Mucosa of stomach (tissue), 1 donor: Measurements from ENCODE around the gene HRH4.

Source experiments
- H3K27me3 ChIP-seq: one replicate; pipeline ENCODE4 v1.7.0; 2013; ENCODE audit warnings: mild to moderate bottlenecking, low read length; ENCODE audit not compliant: control insufficient read depth, insufficient read depth
- H3K36me3 ChIP-seq: one replicate; pipeline ENCODE4 v1.7.0; 2013; ENCODE audit warnings: low read length; ENCODE audit not compliant: control insufficient read depth, insufficient read depth
- H3K4me1 ChIP-seq: one replicate; pipeline ENCODE4 v1.7.0; 2013; ENCODE audit warnings: mild to moderate bottlenecking, low read length; ENCODE audit not compliant: control insufficient read depth, insufficient read depth
- H3K4me3 ChIP-seq: one replicate; pipeline ENCODE4 v1.7.0; 2013; ENCODE audit warnings: low read length
- H3K9ac ChIP-seq: one replicate; pipeline ENCODE4 v1.7.0; 2013; ENCODE audit warnings: mild to moderate bottlenecking, low read length, moderate library complexity
- H3K9me3 ChIP-seq: one replicate; pipeline ENCODE4 v1.7.0; 2013; ENCODE audit warnings: mild to moderate bottlenecking, low read length, moderate library complexity; ENCODE audit not compliant: control insufficient read depth
- donor health status: Pancreatic carcinoma.

HRH4 gene

DNA sequence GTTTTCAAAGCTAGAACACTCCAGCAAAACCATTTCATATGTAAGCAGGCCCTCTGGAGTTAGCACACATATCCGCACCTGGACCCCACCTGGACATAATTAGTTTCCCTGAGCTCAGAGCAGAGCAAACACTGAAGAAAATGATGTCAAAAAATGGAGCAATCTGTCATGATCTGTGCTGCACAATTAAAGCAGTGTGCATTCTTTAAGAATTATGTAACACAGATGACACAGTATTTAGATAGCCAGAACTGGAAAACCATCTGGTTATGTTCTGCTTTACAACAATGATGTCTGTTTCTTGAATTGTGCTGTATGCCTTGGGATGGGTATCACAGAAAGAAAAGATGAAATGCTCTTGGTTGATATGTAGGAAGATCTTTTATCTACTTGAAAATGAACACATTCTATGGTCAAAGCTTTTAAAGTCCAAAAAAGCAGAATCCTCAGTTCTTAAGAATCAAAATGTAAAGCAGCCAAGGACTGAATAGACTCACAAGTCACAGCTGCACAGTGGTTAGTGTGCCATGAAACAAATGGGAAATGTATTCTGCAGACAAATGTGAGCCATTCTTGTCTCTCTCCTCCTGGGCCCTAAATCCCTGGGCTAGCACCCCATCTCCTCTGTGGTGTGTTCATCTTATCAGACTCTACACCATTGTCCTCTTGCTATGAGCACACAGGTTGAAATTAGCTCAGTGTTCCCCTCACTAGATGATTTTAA, 36.8 kb downstream of the HRH4 start:
- no peaks in the 10 kb centered on the region for H3K27me3 ChIP-seq
- H3K9me3 ChIP-seq: no peaks in the 10 kb centered on the region
- no peaks in the 10 kb centered on the region for H3K4me1 ChIP-seq
- H3K9ac ChIP-seq: no peak overlapping the region
- no peaks in the 10 kb centered on the region for H3K36me3 ChIP-seq
- no peak overlapping the region for H3K4me3 ChIP-seq

GRCh38 chr18:24499814-24500213, 39.4 kb downstream of the HRH4 start:
- Histone ChIP-seq H3K9me3 (no peaks in the 10 kb centered on the region), H3K9ac (no peak overlapping the region), H3K4me3 (no peak overlapping the region), H3K4me1 (no peaks in the 10 kb centered on the region), H3K36me3 (no peaks in the 10 kb centered on the region), H3K27me3 (no peaks in the 10 kb centered on the region)

DNA sequence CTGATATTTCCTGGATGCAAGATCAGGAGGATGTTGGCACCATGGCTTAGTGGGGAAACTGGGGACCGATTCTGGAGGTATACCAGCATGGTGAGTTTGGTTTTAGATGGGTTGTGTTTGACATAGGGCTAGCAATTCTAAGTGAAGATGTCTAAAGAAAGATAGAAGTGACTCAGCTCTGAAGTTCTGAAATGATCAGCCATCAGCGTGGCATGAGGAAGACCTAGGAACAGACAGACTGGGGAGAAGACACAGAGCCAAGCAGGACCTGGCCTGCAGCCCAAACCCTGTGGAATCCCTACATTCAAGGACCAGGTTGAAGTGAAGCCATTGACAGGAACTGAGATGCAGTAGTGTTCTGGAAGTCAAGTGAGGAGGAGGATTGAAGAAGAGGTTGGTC, 39.8 kb downstream of the HRH4 start:
- no peak overlapping the region for H3K9ac ChIP-seq
- H3K9me3 ChIP-seq: no peaks in the 10 kb centered on the region
- H3K36me3 ChIP-seq: no peaks in the 10 kb centered on the region
- H3K4me1 ChIP-seq: no peaks in the 10 kb centered on the region
- no peak overlapping the region for H3K4me3 ChIP-seq
- H3K27me3 ChIP-seq: no peaks in the 10 kb centered on the region

DNA sequence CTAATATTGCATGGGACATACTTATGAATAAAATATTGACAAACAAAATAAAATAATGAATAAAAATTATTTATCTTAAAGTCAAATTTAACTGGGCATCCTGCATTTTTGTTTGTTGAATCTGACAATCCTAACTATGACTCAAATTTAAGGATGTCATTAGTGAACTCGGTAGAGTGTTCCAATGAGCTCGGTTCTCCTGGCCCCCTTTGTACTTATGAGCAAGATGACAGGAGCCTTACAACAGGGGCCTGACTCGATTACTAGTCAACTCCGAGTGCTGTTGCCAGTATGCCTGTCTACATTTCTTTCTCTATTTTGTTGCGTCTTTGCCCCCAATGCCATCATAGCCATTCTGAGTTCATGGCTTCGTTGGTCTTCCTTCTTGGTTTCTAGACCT, 40.3 kb downstream of the HRH4 start:
- H3K4me3 ChIP-seq: no peak overlapping the region
- H3K9ac ChIP-seq: no peak overlapping the region
- H3K27me3 ChIP-seq: no peaks in the 10 kb centered on the region
- no peaks in the 10 kb centered on the region for H3K9me3 ChIP-seq
- H3K4me1 ChIP-seq: no peaks in the 10 kb centered on the region
- no peaks in the 10 kb centered on the region for H3K36me3 ChIP-seq

DNA sequence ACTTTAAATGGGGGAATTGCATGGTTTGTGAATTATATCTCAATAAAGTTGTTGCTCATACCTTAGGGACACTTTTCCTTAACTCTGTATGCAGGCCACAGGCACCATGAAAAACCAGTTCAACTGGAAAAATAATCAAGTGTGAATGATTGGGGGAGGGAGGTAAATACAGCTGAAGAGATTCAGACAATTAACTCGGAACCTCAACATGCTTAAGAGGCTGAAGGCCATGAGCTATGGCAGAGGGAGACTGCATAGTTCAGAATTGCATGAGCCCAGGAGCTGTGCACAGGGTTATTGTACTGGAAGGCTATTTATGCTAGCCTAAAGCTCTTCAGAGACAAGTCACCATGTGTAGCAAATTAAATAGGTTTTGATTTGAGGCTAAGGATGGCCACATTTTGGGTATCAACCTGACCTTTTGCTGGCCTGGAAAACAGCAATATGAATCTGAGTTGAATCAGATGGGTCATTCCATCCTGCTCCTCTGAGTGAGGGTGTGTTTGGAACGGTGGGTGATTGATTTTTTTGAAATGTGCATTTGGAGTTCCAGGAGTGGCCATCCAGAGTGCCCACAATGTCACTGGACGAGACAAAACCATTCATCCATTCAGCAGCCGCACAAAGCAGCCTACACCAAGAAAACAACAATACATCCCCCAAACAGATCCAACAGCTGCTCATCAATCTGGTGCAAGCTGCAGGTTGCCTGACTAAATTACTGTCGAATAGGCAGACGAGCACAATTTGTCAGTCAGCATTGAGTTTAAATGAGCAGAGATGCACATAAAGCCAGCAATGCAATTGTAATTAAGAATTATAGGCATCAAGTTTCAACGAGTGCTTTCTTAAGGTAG, 42.5 kb downstream of the HRH4 start:
- H3K27me3 ChIP-seq: no peaks in the 10 kb centered on the region
- no peaks in the 10 kb centered on the region for H3K9me3 ChIP-seq
- H3K9ac ChIP-seq: no peak overlapping the region
- no peak overlapping the region for H3K4me3 ChIP-seq
- no peaks in the 10 kb centered on the region for H3K36me3 ChIP-seq
- H3K4me1 ChIP-seq: no peaks in the 10 kb centered on the region

GRCh38 chr18:24504401-24504800, 44.0 kb downstream of the HRH4 start:
- H3K27me3 ChIP-seq: no peaks in the 10 kb centered on the region
- no peaks in the 10 kb centered on the region for H3K36me3 ChIP-seq
- H3K4me3 ChIP-seq: no peak overlapping the region
- no peaks in the 10 kb centered on the region for H3K9me3 ChIP-seq
- H3K4me1 ChIP-seq: no peaks in the 10 kb centered on the region
- H3K9ac ChIP-seq: no peak overlapping the region

- Histone ChIP-seq H3K4me3 (no peak overlapping the region), H3K36me3 (no peaks in the 10 kb centered on the region), H3K27me3 (no peaks in the 10 kb centered on the region), H3K4me1 (no peaks in the 10 kb centered on the region), H3K9me3 (no peaks in the 10 kb centered on the region), H3K9ac (no peak overlapping the region)
These were observed 45.7 kb downstream of the HRH4 start for GRCh38 chr18:24506175-24506574.

DNA sequence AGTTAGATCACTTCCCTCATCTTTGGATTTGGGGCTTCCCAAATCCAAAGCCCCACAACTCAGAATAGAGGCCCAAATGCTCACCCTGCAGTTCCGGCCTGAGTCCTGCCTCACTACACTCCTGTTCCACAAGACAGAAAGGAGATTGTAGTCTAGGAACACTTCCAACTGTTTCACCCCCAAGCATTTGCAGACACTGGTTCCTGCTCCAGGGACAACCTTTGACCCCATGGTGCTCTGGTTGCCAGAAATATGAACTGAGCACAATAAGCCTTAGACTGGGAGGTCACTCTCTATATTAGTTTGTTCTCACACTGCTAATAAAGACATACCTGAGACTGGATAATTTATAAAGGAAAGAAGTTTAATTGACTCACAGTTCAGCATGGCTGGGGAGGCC, 49.0 kb downstream of the HRH4 start:
- Histone ChIP-seq H3K4me3 (no peak overlapping the region), H3K27me3 (no peaks in the 10 kb centered on the region), H3K36me3 (no peaks in the 10 kb centered on the region), H3K9me3 (no peaks in the 10 kb centered on the region), H3K9ac (no peak overlapping the region), H3K4me1 (no peaks in the 10 kb centered on the region)

GRCh38 chr18:24514439-24514838, 54.0 kb downstream of the HRH4 start:
- Histone ChIP-seq H3K36me3 (no peaks in the 10 kb centered on the region), H3K27me3 (no peaks in the 10 kb centered on the region), H3K4me3 (no peak overlapping the region), H3K9ac (no peak overlapping the region), H3K4me1 (no peaks in the 10 kb centered on the region), H3K9me3 (no peaks in the 10 kb centered on the region)

DNA sequence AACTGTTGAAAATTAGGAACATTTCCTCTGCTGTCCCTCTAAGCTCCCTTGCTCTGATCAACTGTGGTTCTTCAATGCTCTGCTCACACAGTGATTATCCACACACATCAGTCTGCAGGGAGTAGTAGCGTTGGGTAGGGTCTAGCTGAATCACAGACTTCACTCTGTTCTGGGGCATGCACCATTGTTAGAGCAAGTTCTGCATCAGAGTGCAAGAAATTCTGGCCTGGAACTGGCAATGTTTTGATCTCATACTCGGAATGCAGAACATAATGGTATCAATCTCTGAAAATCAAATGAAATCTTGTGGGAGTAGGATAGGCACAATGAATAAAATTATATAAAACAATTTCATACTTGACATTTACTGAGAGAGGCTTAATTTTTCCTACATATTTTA, 55.3 kb downstream of the HRH4 start:
- H3K9me3 ChIP-seq: no peaks in the 10 kb centered on the region
- H3K4me3 ChIP-seq: no peak overlapping the region
- no peaks in the 10 kb centered on the region for H3K36me3 ChIP-seq
- no peaks in the 10 kb centered on the region for H3K27me3 ChIP-seq
- H3K4me1 ChIP-seq: no peaks in the 10 kb centered on the region
- no peak overlapping the region for H3K9ac ChIP-seq

DNA sequence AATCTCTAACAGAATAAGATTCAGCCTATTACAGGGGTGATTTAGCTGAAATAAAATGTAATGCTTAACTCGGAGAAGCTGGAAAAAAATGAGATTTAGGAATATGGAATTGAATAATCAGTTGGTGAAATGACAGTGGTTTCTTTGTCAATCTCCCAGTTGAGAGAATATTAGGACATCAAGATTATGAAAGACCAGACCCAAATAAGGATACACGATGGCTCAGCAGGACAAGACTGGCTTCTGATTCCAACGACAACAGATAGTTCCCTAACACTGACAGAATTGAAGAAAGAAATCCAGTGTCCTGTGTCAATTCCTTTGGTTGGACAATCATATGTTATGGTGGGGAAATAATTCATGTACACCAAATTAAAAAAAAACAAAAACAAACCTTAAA, 55.8 kb downstream of the HRH4 start:
- Histone ChIP-seq H3K4me1 (no peaks in the 10 kb centered on the region), H3K9me3 (no peaks in the 10 kb centered on the region), H3K4me3 (no peak overlapping the region), H3K36me3 (no peaks in the 10 kb centered on the region), H3K27me3 (no peaks in the 10 kb centered on the region), H3K9ac (no peak overlapping the region)

DNA sequence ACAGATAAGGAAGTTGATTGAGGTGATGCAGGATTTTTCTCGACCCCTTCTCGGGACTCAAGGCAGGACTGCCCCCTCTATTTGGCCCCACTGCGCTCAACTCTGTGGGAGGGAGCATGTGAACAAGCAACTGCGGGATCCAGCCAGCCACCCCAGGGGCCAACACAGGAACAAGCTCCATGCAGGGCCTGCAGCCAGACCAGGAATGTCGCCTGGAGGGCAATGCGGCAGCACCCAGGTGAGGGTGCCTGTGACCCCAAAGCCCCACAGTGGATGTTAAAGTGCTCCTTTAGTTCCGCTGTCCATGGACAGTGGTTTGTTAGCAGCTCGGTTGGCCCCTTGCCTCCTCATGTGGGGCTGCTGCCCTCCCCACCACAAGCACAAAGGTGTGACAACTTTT, 57.1 kb downstream of the HRH4 start:
- H3K27me3 ChIP-seq: no peaks in the 10 kb centered on the region
- no peak overlapping the region for H3K4me3 ChIP-seq
- no peak overlapping the region for H3K9ac ChIP-seq
- no peaks in the 10 kb centered on the region for H3K36me3 ChIP-seq
- H3K9me3 ChIP-seq: no peaks in the 10 kb centered on the region
- no peaks in the 10 kb centered on the region for H3K4me1 ChIP-seq
